Stomach smooth muscle (tissue), 2 donors: Measurements from ENCODE around the gene HPDL.

Experiments used
- H3K27ac ChIP-seq: one replicate; pipeline ENCODE4 v1.7.0; 2013; ENCODE audit warnings: mild to moderate bottlenecking, low read length, inconsistent platforms
- H3K27me3 ChIP-seq, 2 donors: one replicate each; pipeline ENCODE4 v1.7.0; 2013; ENCODE audit warnings: low read length in 2 of 2; ENCODE audit not compliant: insufficient read depth in 2 of 2, control insufficient read depth in 1 of 2
- H3K36me3 ChIP-seq, 2 donors: one replicate each; pipeline ENCODE4 v1.7.0; 2013; ENCODE audit warnings: low read length in 2 of 2; ENCODE audit not compliant: control insufficient read depth in 2 of 2, insufficient read depth in 2 of 2
- H3K4me1 ChIP-seq: one replicate; pipeline ENCODE4 v1.7.0; 2013; ENCODE audit warnings: low read length; ENCODE audit not compliant: control insufficient read depth, insufficient read depth
- H3K4me3 ChIP-seq, 2 donors: one replicate each; pipeline ENCODE4 v1.7.0; 2013; ENCODE audit warnings: low read length in 2 of 2
- H3K9ac ChIP-seq, 2 donors: one replicate each; pipeline ENCODE4 v1.7.0; 2013; ENCODE audit warnings: low read length in 2 of 2, mild to moderate bottlenecking in 1 of 2
- H3K9me3 ChIP-seq, 2 donors: one replicate each; pipeline ENCODE4 v1.7.0; 2013; ENCODE audit warnings: low read length in 2 of 2; ENCODE audit not compliant: control insufficient read depth in 2 of 2
- donor health status: healthy.
- donor health status: Pancreatic carcinoma.

HPDL gene

GRCh38 chr1:45378184-45378583 lies 51.5 kb downstream of the HPDL start:
- no peaks in the 10 kb centered on the region for H3K4me1 ChIP-seq
- H3K9me3 ChIP-seq, result no peaks in the 10 kb centered on the region
- no peak overlapping the region for H3K27ac ChIP-seq
- no peaks in the 10 kb centered on the region for H3K36me3 ChIP-seq
- no peaks in the 10 kb centered on the region for H3K27me3 ChIP-seq
- no peak overlapping the region for H3K9ac ChIP-seq
- H3K4me3 ChIP-seq, result no peak overlapping the region
